IMR-90 (cell line): Measurements from ENCODE around the gene PRPS1L1. TPM values are rescaled to one million over a fixed set of nuclear protein-coding genes. Genes with fewer than 3 reads are reported as not detected.

Experiments used
- ATAC-seq: fragments of 200-7000 bp; cut with Tn5 transposase; 2 replicates; pipeline ENCODE4 v1.9.1; 2020; ENCODE audit warnings: low read depth, mild to moderate bottlenecking, moderate library complexity
- BruUV-seq: library from RNA; stranded (reverse); fragments of 400-500 nt; replicated peaks from 2 replicates; lab custom pipeline; 2021; lab: Mats Ljungman, UMichigan
- CTCF ChIA-PET: fragments of 300-600 bp; formaldehyde crosslinking; extraction: SDS; loops from one replicate; lab custom pipeline; 2021; ENCODE audit warnings: antibody characterized with exemption; lab: Yijun Ruan, JAX
- POLR2A ChIA-PET: fragments of 300-600 bp; sonication (Branson Sonifier 250); formaldehyde crosslinking; loops from one replicate; lab custom pipeline; 2022; ENCODE audit warnings: antibody characterized with exemption; ENCODE audit not compliant: unreplicated experiment; lab: Charles Lee
- DNase-seq: peaks from one replicate; pipeline ENCODE4 v3.0.0; 2013
- H2AFZ ChIP-seq: replicated peaks from 2 replicates; pipeline ENCODE3; 2013; ENCODE audit warnings: low read length, mild to moderate bottlenecking; ENCODE audit not compliant: poor library complexity
- H2AK5ac ChIP-seq: 2 replicates; pipeline ENCODE4 v1.6.1; 2013; ENCODE audit warnings: low read depth, low read length, inconsistent platforms
- H2AK9ac ChIP-seq: replicated peaks from 2 replicates; pipeline ENCODE3; 2013; ENCODE audit warnings: mild to moderate bottlenecking, low read depth, low read length, moderate library complexity; ENCODE audit not compliant: poor library complexity
- H2BK120ac ChIP-seq: 2 replicates; pipeline ENCODE4 v1.6.1; 2013; ENCODE audit warnings: low read depth, low read length, inconsistent platforms
- H2BK15ac ChIP-seq: 3 replicates; pipeline ENCODE4 v1.6.1; 2013; ENCODE audit warnings: low read depth, low read length, inconsistent platforms
- H2BK20ac ChIP-seq: 2 replicates; pipeline ENCODE4 v1.6.1; 2013; ENCODE audit warnings: low read depth, mild to moderate bottlenecking, inconsistent platforms, low read length, moderate library complexity
- H2BK5ac ChIP-seq: 2 replicates; pipeline ENCODE4 v1.6.1; 2013; ENCODE audit warnings: mild to moderate bottlenecking, low read depth, low read length, inconsistent platforms; ENCODE audit not compliant: poor library complexity, severe bottlenecking
- H3K14ac ChIP-seq: replicated peaks from 2 replicates; pipeline ENCODE4 v1.6.1; 2013; ENCODE audit warnings: low read depth, low read length, inconsistent platforms
- H3K18ac ChIP-seq: 2 replicates; pipeline ENCODE4 v1.6.1; 2013; ENCODE audit warnings: low read depth, low read length, control low read depth
- H3K23ac ChIP-seq: 2 replicates; pipeline ENCODE4 v1.6.1; 2013; ENCODE audit warnings: low read depth, low read length, inconsistent platforms
- H3K27ac ChIP-seq: 2 replicates; pipeline ENCODE4 v1.5.1; 2013; ENCODE audit warnings: mild to moderate bottlenecking, control low read depth, low read length; ENCODE audit not compliant: insufficient read depth
- H3K27me3 ChIP-seq: 2 replicates; pipeline ENCODE4 v1.6.1; 2013; ENCODE audit warnings: low read length; ENCODE audit not compliant: control insufficient read depth, insufficient read depth
- H3K36me3 ChIP-seq: 2 replicates; pipeline ENCODE4 v1.6.1; 2013; ENCODE audit warnings: low read length, mixed read lengths; ENCODE audit not compliant: control insufficient read depth, insufficient read depth
- H3K4ac ChIP-seq: 2 replicates; pipeline ENCODE4 v1.6.1; 2013; ENCODE audit warnings: low read depth, low read length, inconsistent platforms
- H3K4me1 ChIP-seq: 2 replicates; pipeline ENCODE4 v1.6.1; 2013; ENCODE audit warnings: low read length, mixed read lengths; ENCODE audit not compliant: control insufficient read depth, insufficient read depth
- H3K4me2 ChIP-seq: 2 replicates; pipeline ENCODE4 v1.6.1; 2013; ENCODE audit warnings: low read depth, mild to moderate bottlenecking, control low read depth, low read length, moderate library complexity
- H3K4me3 ChIP-seq: 2 replicates; pipeline ENCODE4 v1.5.1; 2013; ENCODE audit warnings: low read depth, mild to moderate bottlenecking, control low read depth, low read length, moderate library complexity; ENCODE audit not compliant: insufficient read depth
- H3K56ac ChIP-seq: 2 replicates; pipeline ENCODE4 v1.6.1; 2013; ENCODE audit warnings: low read length, inconsistent platforms; ENCODE audit not compliant: insufficient read depth; ENCODE audit errors: extremely low read depth
- H3K79me1 ChIP-seq, 2 experiments: 2 replicates each; pipeline ENCODE4 v1.6.1; 2013; ENCODE audit warnings: low read length in 2 of 2, inconsistent platforms in 1 of 2, low read depth in 1 of 2
- H3K9ac ChIP-seq: 2 replicates; pipeline ENCODE4 v1.6.1; 2013; ENCODE audit warnings: low read depth, low read length, control low read depth
- H3K9me1 ChIP-seq: 2 replicates; pipeline ENCODE4 v1.6.1; 2013; ENCODE audit warnings: low read length, inconsistent platforms; ENCODE audit not compliant: insufficient read depth
- H3K9me3 ChIP-seq: 2 replicates; pipeline ENCODE4 v1.6.1; 2013; ENCODE audit warnings: low read length; ENCODE audit not compliant: control insufficient read depth, insufficient read depth
- H4K20me1 ChIP-seq: 2 replicates; pipeline ENCODE4 v1.6.1; 2013; ENCODE audit warnings: low read length, inconsistent platforms; ENCODE audit not compliant: insufficient read depth
- H4K5ac ChIP-seq: 2 replicates; pipeline ENCODE4 v1.6.1; 2013; ENCODE audit warnings: mild to moderate bottlenecking, low read depth, low read length, control low read depth
- H4K8ac ChIP-seq, 2 experiments: 2 replicates each; pipeline ENCODE4 v1.6.1; 2013; ENCODE audit warnings: low read depth in 2 of 2, low read length in 2 of 2, control low read depth in 1 of 2, inconsistent platforms in 1 of 2
- H4K91ac ChIP-seq: 2 replicates; pipeline ENCODE4 v1.6.1; 2013; ENCODE audit warnings: low read depth, low read length, inconsistent platforms; ENCODE audit not compliant: insufficient read depth
- CEBPB ChIP-seq: IDR thresholded peaks from 2 replicates; pipeline ENCODE4 v1.6.1; 2012; ENCODE audit warnings: low read depth, low read length, improper control_type of control experiment
- CHD1 ChIP-seq: IDR thresholded peaks from 2 replicates; pipeline ENCODE4 v1.6.1; 2012; ENCODE audit warnings: low read depth, low read length, improper control_type of control experiment
- FOS ChIP-seq: fragments of 150-350 bp; IDR thresholded peaks from 2 replicates; pipeline ENCODE4 v1.6.1; 2016; ENCODE audit warnings: low read depth, low read length
- MAZ ChIP-seq: IDR thresholded peaks from 2 replicates; pipeline ENCODE4 v1.6.1; 2012; ENCODE audit warnings: low read depth, mild to moderate bottlenecking, low read length, improper control_type of control experiment, moderate library complexity, borderline replicate concordance
- MXI1 ChIP-seq: IDR thresholded peaks from 2 replicates; pipeline ENCODE4 v1.6.1; 2012; ENCODE audit warnings: low read depth, mild to moderate bottlenecking, low read length, moderate library complexity, borderline replicate concordance
- NFE2L2 ChIP-seq: fragments of 150-350 bp; IDR thresholded peaks from 2 replicates; pipeline ENCODE4 v1.6.1; 2016; ENCODE audit warnings: low read depth, mild to moderate bottlenecking, low read length
- POLR2A ChIP-seq: IDR thresholded peaks from 2 replicates; pipeline ENCODE4 v1.6.1; 2012; ENCODE audit warnings: mild to moderate bottlenecking, low read depth, low read length
- RAD21 ChIP-seq: IDR thresholded peaks from 2 replicates; pipeline ENCODE4 v1.6.1; 2012; ENCODE audit warnings: low read length, improper control_type of control experiment
- RCOR1 ChIP-seq: IDR thresholded peaks from 2 replicates; pipeline ENCODE4 v1.6.1; 2012; ENCODE audit warnings: mild to moderate bottlenecking, low read length, improper control_type of control experiment; ENCODE audit not compliant: insufficient replicate concordance
- RFX5 ChIP-seq: IDR thresholded peaks from 2 replicates; pipeline ENCODE4 v1.8.0; 2012; ENCODE audit warnings: low read depth, mild to moderate bottlenecking, low read length, moderate library complexity
- SMC3 ChIP-seq: fragments of 150-350 bp; IDR thresholded peaks from 2 replicates; pipeline ENCODE4 v1.6.1; 2016; ENCODE audit warnings: low read depth, mild to moderate bottlenecking, antibody characterized with exemption, low read length, moderate library complexity
- WGBS, 2 experiments: methylation state at CpG; one replicate each; pipeline versions ENCODE4 v1.1.5 to v1.1.7; 2013; ENCODE audit warnings: missing lambda C conversion rate in 2 of 2; ENCODE audit not compliant: insufficient read length in 1 of 2; ENCODE audit errors: extremely low coverage in 2 of 2; 5-methylcytosine and 5-hydroxymethylcytosine counted together
- dilution Hi-C: fragments of 300-500 bp; cut with HindIII; formaldehyde crosslinking; loops from one replicate; pipeline ENCODE4 v1.14.3; 2018; ENCODE audit warnings: low sequenced_read_pairs; ENCODE audit not compliant: unreplicated experiment
- in situ Hi-C: fragments of 300-500 bp; cut with MboI; formaldehyde crosslinking; loops from 3 replicates; pipeline ENCODE4 v1.14.3; 2019; ENCODE audit warnings: low sequenced_read_pairs, inconsistent platforms, mixed read lengths
- intact Hi-C: fragments of 100-400 bp; cut with micrococcal nuclease; formaldehyde crosslinking; loops from 2 replicates; pipeline ENCODE4 v1.10.0; 2022
- polyA plus RNA-seq, 3 experiments: library from polyadenylated mRNA; depleted of rRNA; stranded (reverse); fragments of >200 nt; gene quantifications; 2 replicates each; pipeline ENCODE4 v1.2.3, GENCODE V29; 2012; ENCODE audit warnings: low replicate concordance in 1 of 3
- total RNA-seq: library from RNA; depleted of rRNA; stranded (reverse); fragments of >200 nt; gene quantifications from 2 replicates; pipeline ENCODE4 v1.2.3, GENCODE V29; 2012
- TF ChIP-seq, protein P1 (sequence below): fragments of 150-350 bp; IDR thresholded peaks from 2 replicates; pipeline ENCODE4 v1.6.1; 2016; ENCODE audit warnings: low read depth, mild to moderate bottlenecking, low read length, moderate library complexity, borderline replicate concordance
- TF ChIP-seq, protein P2 (sequence below): conservative IDR thresholded peaks from 2 replicates; pipeline ENCODE4 v1.5.1; 2012; ENCODE audit warnings: mild to moderate bottlenecking, low read depth, low read length, improper control_type of control experiment
- TF ChIP-seq, protein P3 (sequence below): fragments of 150-350 bp; IDR thresholded peaks from 2 replicates; pipeline ENCODE4 v1.6.1; 2017; ENCODE audit warnings: mild to moderate bottlenecking, antibody characterized with exemption, low read length, low read depth

PRPS1L1 gene
- total and polyA plus RNA-seq, 2 of the 4 experiments (the other 2 are of a cell fraction), result not detected

GRCh38 chr7:18018296-18019215 is 9.1 kb downstream of the PRPS1L1 start:
- POLR2A ChIA-PET, result no interaction called here
- intact Hi-C loops, result no loop called here
- TF ChIP-seq RAD21, result no peak
- no peak for TF ChIP-seq RFX5
- TF ChIP-seq, protein P1, sequence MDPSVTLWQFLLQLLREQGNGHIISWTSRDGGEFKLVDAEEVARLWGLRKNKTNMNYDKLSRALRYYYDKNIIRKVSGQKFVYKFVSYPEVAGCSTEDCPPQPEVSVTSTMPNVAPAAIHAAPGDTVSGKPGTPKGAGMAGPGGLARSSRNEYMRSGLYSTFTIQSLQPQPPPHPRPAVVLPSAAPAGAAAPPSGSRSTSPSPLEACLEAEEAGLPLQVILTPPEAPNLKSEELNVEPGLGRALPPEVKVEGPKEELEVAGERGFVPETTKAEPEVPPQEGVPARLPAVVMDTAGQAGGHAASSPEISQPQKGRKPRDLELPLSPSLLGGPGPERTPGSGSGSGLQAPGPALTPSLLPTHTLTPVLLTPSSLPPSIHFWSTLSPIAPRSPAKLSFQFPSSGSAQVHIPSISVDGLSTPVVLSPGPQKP, result no peak
- no peak for TF ChIP-seq FOS
- TF ChIP-seq CEBPB, result no peak
- TF ChIP-seq POLR2A, result no peak
- TF ChIP-seq, protein P2, sequence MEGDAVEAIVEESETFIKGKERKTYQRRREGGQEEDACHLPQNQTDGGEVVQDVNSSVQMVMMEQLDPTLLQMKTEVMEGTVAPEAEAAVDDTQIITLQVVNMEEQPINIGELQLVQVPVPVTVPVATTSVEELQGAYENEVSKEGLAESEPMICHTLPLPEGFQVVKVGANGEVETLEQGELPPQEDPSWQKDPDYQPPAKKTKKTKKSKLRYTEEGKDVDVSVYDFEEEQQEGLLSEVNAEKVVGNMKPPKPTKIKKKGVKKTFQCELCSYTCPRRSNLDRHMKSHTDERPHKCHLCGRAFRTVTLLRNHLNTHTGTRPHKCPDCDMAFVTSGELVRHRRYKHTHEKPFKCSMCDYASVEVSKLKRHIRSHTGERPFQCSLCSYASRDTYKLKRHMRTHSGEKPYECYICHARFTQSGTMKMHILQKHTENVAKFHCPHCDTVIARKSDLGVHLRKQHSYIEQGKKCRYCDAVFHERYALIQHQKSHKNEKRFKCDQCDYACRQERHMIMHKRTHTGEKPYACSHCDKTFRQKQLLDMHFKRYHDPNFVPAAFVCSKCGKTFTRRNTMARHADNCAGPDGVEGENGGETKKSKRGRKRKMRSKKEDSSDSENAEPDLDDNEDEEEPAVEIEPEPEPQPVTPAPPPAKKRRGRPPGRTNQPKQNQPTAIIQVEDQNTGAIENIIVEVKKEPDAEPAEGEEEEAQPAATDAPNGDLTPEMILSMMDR, result no peak
- TF ChIP-seq MXI1, result no peak
- no peak for TF ChIP-seq NFE2L2
- TF ChIP-seq RCOR1, result no peak
- TF ChIP-seq, protein P3, sequence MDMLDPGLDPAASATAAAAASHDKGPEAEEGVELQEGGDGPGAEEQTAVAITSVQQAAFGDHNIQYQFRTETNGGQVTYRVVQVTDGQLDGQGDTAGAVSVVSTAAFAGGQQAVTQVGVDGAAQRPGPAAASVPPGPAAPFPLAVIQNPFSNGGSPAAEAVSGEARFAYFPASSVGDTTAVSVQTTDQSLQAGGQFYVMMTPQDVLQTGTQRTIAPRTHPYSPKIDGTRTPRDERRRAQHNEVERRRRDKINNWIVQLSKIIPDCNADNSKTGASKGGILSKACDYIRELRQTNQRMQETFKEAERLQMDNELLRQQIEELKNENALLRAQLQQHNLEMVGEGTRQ, result no peak
- TF ChIP-seq MAZ, result no peak
- no peak for TF ChIP-seq CHD1
- TF ChIP-seq SMC3, result no peak

More at GRCh38 chr7:18018296-18019215, 9.1 kb downstream of the PRPS1L1 start:
- DNase-seq, result no peak
- no peaks in the 10 kb centered on the region for H3K79me1 ChIP-seq
- H2AFZ ChIP-seq, result no peak overlapping the region
- H4K20me1 ChIP-seq, result no peaks in the 10 kb centered on the region
- H3K4me2 ChIP-seq, result no peak overlapping the region
- WGBS, 2 experiments, result 40% methylated on average over 1 of the region's 5 CpGs; no CpG with 5 or more reads in 1 of the 2 experiments
- H3K18ac ChIP-seq, result no peak overlapping the region; the same call in 1 of the 2 replicates
- H3K36me3 ChIP-seq, result no peaks in the 10 kb centered on the region
- H3K9me3 ChIP-seq, result no peaks in the 10 kb centered on the region; the same call in 1 of the 2 replicates
- H4K8ac ChIP-seq, result peak overlapping the region in 1 of 2 experiments; percentile 40; a peak in 1 of 4 replicates
- H2BK5ac ChIP-seq, result no peak overlapping the region
- no peak overlapping the region for H3K4me3 ChIP-seq
- H3K4ac ChIP-seq, result no peak overlapping the region
- peak overlapping the region; percentile 11; the same call in 1 of the 2 replicates for H2AK5ac ChIP-seq
- no TSS peak for BruUV-seq
- no peak overlapping the region for H2AK9ac ChIP-seq
- ATAC-seq, result no peak
- H4K5ac ChIP-seq, result no peak overlapping the region
- CTCF ChIA-PET, result no interaction called here
- H2BK20ac ChIP-seq, result no peak overlapping the region; the same call in 1 of the 2 replicates
- H3K14ac ChIP-seq, result no peak overlapping the region
- dilution Hi-C loops, result no loop called here
- no peaks in the 10 kb centered on the region for H3K27me3 ChIP-seq
- peaks cover 13% of the 10 kb centered on the region for H3K4me1 ChIP-seq
- H3K23ac ChIP-seq, result no peak overlapping the region
- H2BK120ac ChIP-seq, result peak overlapping the region; percentile 55; the same call in 1 of the 2 replicates
- H3K56ac ChIP-seq, result no peak overlapping the region
- in situ Hi-C loops, result no loop called here
- 0 out of 3 replicates have a peak overlapping the region, but pooled peaks have one; percentile 34 for H2BK15ac ChIP-seq
- H4K91ac ChIP-seq, result no peak overlapping the region
- H3K9ac ChIP-seq, result no peak overlapping the region
- 0 out of 2 replicates have a peak, but pooled peaks cover 10% of the 10 kb centered on the region for H3K9me1 ChIP-seq
- H3K27ac ChIP-seq, result peak overlapping the region; percentile 37
